Keratinocyte (primary cell): ENCODE data around the gene IGFL1. TPM values are rescaled to one million over a fixed set of nuclear protein-coding genes. Genes with fewer than 3 reads are reported as not detected.
"Not testable (repeated sequence)": the region's sequence is repeated elsewhere in the genome, so short reads cannot be mapped to it uniquely, and the experiment has no call there.

ENCODE experiments used
- DNase-seq: peaks from one replicate; pipeline ENCODE4 v3.0.0-alpha.2; 2011; ENCODE audit warnings: low read depth, missing footprints, low spot score
- FAIRE-seq: peaks from 2 replicates; lab custom pipeline; 2011; peaks lifted over from hg19 to GRCh38; lab: Jason Lieb, UNC
- H2AFZ ChIP-seq: 2 replicates; pipeline ENCODE4 v1.6.0; 2012; ENCODE audit warnings: low read length, control low read depth, inconsistent platforms; ENCODE audit not compliant: control insufficient read depth
- H3K27ac ChIP-seq: 2 replicates; pipeline ENCODE4 v1.5.1; 2011; ENCODE audit warnings: low read length; ENCODE audit not compliant: control insufficient read depth, insufficient read depth
- H3K27me3 ChIP-seq: 3 replicates; pipeline ENCODE4 v1.6.0; 2011; ENCODE audit warnings: low read length; ENCODE audit not compliant: control insufficient read depth, insufficient read depth; ENCODE audit errors: extremely low read depth
- H3K36me3 ChIP-seq, 2 experiments: 2 replicates in 1 of 2; 3 replicates in 1 of 2; pipeline ENCODE4 v1.5.1; 2011; ENCODE audit warnings: low read length in 2 of 2, mild to moderate bottlenecking in 1 of 2; ENCODE audit not compliant: control insufficient read depth in 2 of 2, insufficient read depth in 2 of 2; ENCODE audit errors: extremely low read depth in 1 of 2
- H3K4me1 ChIP-seq: 3 replicates; pipeline ENCODE4 v1.5.1; 2011; ENCODE audit warnings: low read length; ENCODE audit not compliant: control insufficient read depth, insufficient read depth; ENCODE audit errors: extremely low read depth
- H3K4me2 ChIP-seq: 3 replicates; pipeline ENCODE4 v1.6.0; 2011; ENCODE audit warnings: low read depth, low read length; ENCODE audit not compliant: control insufficient read depth, insufficient read depth; ENCODE audit errors: extremely low read depth
- H3K4me3 ChIP-seq, 3 experiments: fragments of 200-600 bp in 1 of 3; sonication (generic) in 1 of 3; 2 replicates in 2 of 3; 3 replicates in 1 of 3; pipeline ENCODE4 v1.5.1; 2011 to 2016; ENCODE audit warnings: low read length in 3 of 3, mild to moderate bottlenecking in 3 of 3, control low read depth in 2 of 3, inconsistent platforms in 1 of 3, low read depth in 1 of 3, mixed read lengths in 1 of 3, mixed run types in 1 of 3, moderate library complexity in 1 of 3; ENCODE audit not compliant: control insufficient read depth in 2 of 3, insufficient read depth in 2 of 3; ENCODE audit errors: extremely low read depth in 1 of 3
- H3K79me2 ChIP-seq: 2 replicates; pipeline ENCODE4 v1.6.0; 2012; ENCODE audit warnings: low read length; ENCODE audit not compliant: control insufficient read depth, insufficient read depth
- H3K9ac ChIP-seq: 3 replicates; pipeline ENCODE4 v1.6.0; 2011; ENCODE audit warnings: low read length; ENCODE audit not compliant: control insufficient read depth, insufficient read depth; ENCODE audit errors: extremely low read depth
- H3K9me1 ChIP-seq: 3 replicates; pipeline ENCODE4 v1.6.0; 2011; ENCODE audit warnings: low read length; ENCODE audit not compliant: control insufficient read depth, insufficient read depth; ENCODE audit errors: extremely low read depth
- H3K9me3 ChIP-seq: 2 replicates; pipeline ENCODE4 v1.5.1; 2012; ENCODE audit warnings: low read depth, low read length; ENCODE audit not compliant: control insufficient read depth
- H4K20me1 ChIP-seq: 3 replicates; pipeline ENCODE4 v1.6.0; 2011; ENCODE audit warnings: low read length; ENCODE audit not compliant: control insufficient read depth, insufficient read depth; ENCODE audit errors: extremely low read depth
- CTCF ChIP-seq, 3 experiments: IDR thresholded peaks in 1 of 3; conservative IDR thresholded peaks in 1 of 3; optimal IDR thresholded peaks in 1 of 3; 2 replicates in 2 of 3; 3 replicates in 1 of 3; pipeline versions ENCODE3 to v1.5.1; 2011; ENCODE audit warnings: low read length in 3 of 3, mild to moderate bottlenecking in 3 of 3, moderate library complexity in 2 of 3, control low read depth in 1 of 3, inconsistent platforms in 1 of 3; ENCODE audit not compliant: insufficient read depth in 2 of 3; ENCODE audit errors: extremely low read depth in 1 of 3
- EZH2 ChIP-seq: IDR thresholded peaks from one replicate; pipeline ENCODE4 v1.6.1; 2012; ENCODE audit warnings: inconsistent platforms, mild to moderate bottlenecking, low read length, moderate library complexity
- dilution Hi-C: fragments of 300-500 bp; cut with MboI; formaldehyde crosslinking; loops from one replicate; pipeline ENCODE4 v1.7.0; 2020; ENCODE audit warnings: low sequenced_read_pairs; ENCODE audit not compliant: extremely low pct_ligation_motif_present
- polyA plus RNA-seq, 5 experiments: library from polyadenylated mRNA; depleted of rRNA in 3 of 5; stranded (reverse) in 3 of 5; stranded (forward) in 1 of 5; unstranded in 1 of 5; fragments of >200 nt; gene quantifications; 1 replicate in 1 of 5; 2 replicates in 3 of 5; 3 replicates in 1 of 5; pipeline versions ENCODE4 v1.2.1 to v1.2.3, GENCODE V29; 2011 to 2012; ENCODE audit warnings: missing spikeins in 2 of 5, low read depth in 1 of 5, low replicate concordance in 1 of 5

Gene IGFL1
- polyA plus RNA-seq, 1 donor (not counting 4 experiments of a cell fraction or from before 2014, with no cell fraction given): 21.3 TPM

GRCh38 chr19:46241626-46242025, 12.1 kb downstream of the IGFL1 start:
- FAIRE-seq: no peak

DNA sequence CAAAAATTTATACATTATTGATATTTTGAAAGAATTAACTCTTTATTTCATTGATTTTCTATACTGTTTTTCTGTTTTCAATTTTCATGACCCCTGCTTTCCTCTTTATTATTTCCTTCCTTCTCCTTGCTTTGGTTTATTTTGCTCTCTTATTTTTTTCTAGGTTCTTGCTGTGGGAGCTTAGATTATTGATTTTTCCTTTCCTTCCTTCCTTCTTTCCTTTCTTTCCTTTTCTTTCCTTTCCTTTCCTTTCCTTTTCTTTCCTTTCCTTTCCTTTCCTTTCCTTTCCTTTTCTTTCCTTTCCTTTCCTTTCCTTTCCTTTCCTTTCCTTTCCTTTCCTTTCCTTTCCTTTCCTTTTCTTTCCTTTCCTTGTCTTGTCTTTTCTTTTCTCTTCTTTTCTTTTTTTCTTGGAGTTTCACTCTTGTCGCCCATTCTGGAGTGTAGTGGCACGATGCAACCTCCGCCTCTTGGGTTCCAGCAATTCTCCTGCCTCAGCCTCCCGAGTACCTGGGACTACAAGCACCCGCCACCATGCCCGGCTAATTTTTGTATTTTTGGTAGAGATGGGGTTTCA, 13.6 kb downstream of the IGFL1 start:
- H3K9me3 ChIP-seq, DNase-seq, H3K27ac ChIP-seq, dilution Hi-C loops, H3K4me2 ChIP-seq, FAIRE-seq, H4K20me1 ChIP-seq, H3K4me1 ChIP-seq, H3K79me2 ChIP-seq, H3K36me3 ChIP-seq, H3K9me1 ChIP-seq, H3K9ac ChIP-seq, H2AFZ ChIP-seq, H3K4me3 ChIP-seq: not testable (repeated sequence)
- H3K27me3 ChIP-seq: peaks cover 48% of the 10 kb centered on the region

More at GRCh38 chr19:46241626-46242025, 12.1 kb downstream of the IGFL1 start:
- H3K9ac ChIP-seq: no peak overlapping the region
- no peaks in the 10 kb centered on the region for H3K9me1 ChIP-seq
- no peak overlapping the region for H2AFZ ChIP-seq
- no peak overlapping the region for H3K4me2 ChIP-seq
- H3K4me1 ChIP-seq: no peaks in the 10 kb centered on the region
- H3K36me3 ChIP-seq: no peaks in the 10 kb centered on the region
- TF ChIP-seq CTCF (optimal IDR thresholded peaks at IDR 0.05 in 1 of 3, IDR thresholded peaks at IDR 0.05 in 1 of 3, conservative IDR thresholded peaks at IDR 0.05 in 1 of 3; ENCODE audit: extremely low read depth in 1 of 3, insufficient read depth in 2 of 3, low read length in 3 of 3) (no peak), EZH2 (no peak)
- DNase-seq: no peak
- no peaks in the 10 kb centered on the region for H4K20me1 ChIP-seq
- dilution Hi-C loops: no loop called here
- no peak overlapping the region for H3K4me3 ChIP-seq
- H3K27ac ChIP-seq: no peak overlapping the region
- H3K27me3 ChIP-seq: peaks cover 45% of the 10 kb centered on the region
- no peaks in the 10 kb centered on the region for H3K79me2 ChIP-seq
- no peaks in the 10 kb centered on the region for H3K9me3 ChIP-seq
